ENCODE results near the gene NTRK2.

The NTRK2 gene

DNA sequence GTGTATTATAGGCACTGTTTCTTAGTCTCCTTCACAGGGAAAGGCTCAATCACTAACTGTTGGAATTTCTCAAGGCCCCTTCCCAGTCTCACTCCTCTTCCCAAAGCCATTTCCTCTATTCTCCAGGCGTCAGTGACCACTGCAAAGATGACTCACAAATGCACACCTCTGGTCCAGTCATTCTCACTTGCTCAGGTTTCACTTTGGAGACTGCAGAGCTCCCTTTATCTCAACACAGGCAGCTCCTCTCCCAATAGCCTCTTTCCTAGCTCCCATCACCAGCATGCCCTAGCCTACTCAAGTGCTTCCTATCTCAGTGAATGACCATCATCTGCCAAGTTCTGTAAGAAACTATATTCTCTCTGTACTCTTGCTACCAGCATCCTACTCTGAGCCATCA is 323.6 kb downstream of the NTRK2 start:
- TF ChIP-seq CTCF (IDR thresholded peaks at IDR 0.05) (no peak), ZFX (IDR thresholded peaks at IDR 0.05; ENCODE audit: borderline replicate concordance) (no peak)
- no peak overlapping the region for H3K27ac ChIP-seq

- no peak overlapping the region for H3K27ac ChIP-seq
- TF ChIP-seq CTCF (IDR thresholded peaks at IDR 0.05) (no peak), ZFX (IDR thresholded peaks at IDR 0.05; ENCODE audit: borderline replicate concordance) (no peak)
These were observed 326.5 kb downstream of the NTRK2 start for GRCh38 chr9:84996029-84996428.

- TF ChIP-seq ZFX (IDR thresholded peaks at IDR 0.05; ENCODE audit: borderline replicate concordance), result no peak
- H3K27ac ChIP-seq, result no peak overlapping the region
These were observed 327.2 kb downstream of the NTRK2 start for GRCh38 chr9:84996716-84997115.

GRCh38 chr9:84997472-84997871 is 327.9 kb downstream of the NTRK2 start:
- no peak overlapping the region for H3K27ac ChIP-seq
- TF ChIP-seq ZFX (IDR thresholded peaks at IDR 0.05; ENCODE audit: borderline replicate concordance) (no peak), CTCF (IDR thresholded peaks at IDR 0.05) (no peak)

GRCh38 chr9:84998639-84999038 is 329.1 kb downstream of the NTRK2 start:
- TF ChIP-seq ZFX (IDR thresholded peaks at IDR 0.05; ENCODE audit: borderline replicate concordance) (no peak), CTCF (IDR thresholded peaks at IDR 0.05) (no peak)
- H3K27ac ChIP-seq, result no peak overlapping the region

GRCh38 chr9:84999788-85000187 is 330.3 kb downstream of the NTRK2 start:
- H3K27ac ChIP-seq, result no peak overlapping the region
- no peak for TF ChIP-seq ZFX (IDR thresholded peaks at IDR 0.05; ENCODE audit: borderline replicate concordance)
- no peak for TF ChIP-seq CTCF (IDR thresholded peaks at IDR 0.05)

GRCh38 chr9:85001925-85002324 is 332.4 kb downstream of the NTRK2 start:
- H3K27ac ChIP-seq, result no peak overlapping the region

More at GRCh38 chr9:85001925-85002324, 332.4 kb downstream of the NTRK2 start:
- TF ChIP-seq ZFX (IDR thresholded peaks at IDR 0.05; ENCODE audit: borderline replicate concordance), result no peak
- TF ChIP-seq CTCF (IDR thresholded peaks at IDR 0.05), result no peak

Data from 22Rv1 (cell line).